OCI-LY3 (cell line): Measurements from ENCODE around the gene MFSD12.

Experiments
- H2AFZ ChIP-seq: fragments of 200-600, 300-600 bp; shearing (Covaris generic); 2 replicates; pipeline ENCODE4 v1.6.0; 2014; ENCODE audit warnings: antibody characterized with exemption, low read depth, low read length
- H3K27ac ChIP-seq: fragments of 200-600, 300-600 bp; sonication (generic); 2 replicates; pipeline ENCODE4 v1.5.1; 2014; ENCODE audit warnings: mild to moderate bottlenecking, low read length, moderate library complexity, mixed read lengths
- H3K27me3 ChIP-seq: fragments of 200-600, 300-600 bp; sonication (generic); 2 replicates; pipeline ENCODE4 v1.6.1; 2014; ENCODE audit warnings: low read depth, low read length, mixed read lengths
- H3K36me3 ChIP-seq: fragments of 200-600, 300-600 bp; sonication (generic); replicated peaks from 2 replicates; pipeline ENCODE3; 2014; ENCODE audit warnings: low read depth, low read length, mixed read lengths
- H3K4me1 ChIP-seq: fragments of 300-600, 200-600 bp; sonication (generic); 2 replicates; pipeline ENCODE4 v1.6.1; 2014; ENCODE audit warnings: low read length, mixed read lengths
- H3K4me2 ChIP-seq: fragments of 200-600, 300-600 bp; sonication (generic); 2 replicates; pipeline ENCODE4 v1.6.1; 2014; ENCODE audit warnings: low read length, mixed read lengths
- H3K4me3 ChIP-seq: fragments of 300-600, 200-600 bp; sonication (generic); 2 replicates; pipeline ENCODE4 v1.5.1; 2014; ENCODE audit warnings: antibody characterized with exemption, mild to moderate bottlenecking, low read length, moderate library complexity
- H3K79me2 ChIP-seq: fragments of 300-600, 200-600 bp; shearing (Covaris generic); 2 replicates; pipeline ENCODE4 v1.6.1; 2014; ENCODE audit warnings: mild to moderate bottlenecking, low read length, mixed read lengths
- H3K9ac ChIP-seq: fragments of 300-600, 200-600 bp; shearing (Covaris generic); 2 replicates; pipeline ENCODE4 v1.6.0; 2014; ENCODE audit warnings: mild to moderate bottlenecking, low read length, moderate library complexity
- H3K9me3 ChIP-seq: fragments of 200-600, 300-600 bp; shearing (Covaris generic); 2 replicates; pipeline ENCODE4 v1.6.1; 2014; ENCODE audit warnings: low read length, mixed read lengths; ENCODE audit not compliant: insufficient read depth
- H4K20me1 ChIP-seq: fragments of 200-600, 300-600 bp; sonication (generic); 2 replicates; pipeline ENCODE4 v1.6.1; 2016; ENCODE audit warnings: low read length, mixed read lengths; ENCODE audit not compliant: insufficient read depth
- EZH2phosphoT487 ChIP-seq: fragments of 200-600 bp; shearing (Covaris generic); IDR thresholded peaks from 2 replicates; pipeline ENCODE4 v1.6.1; 2018; ENCODE audit warnings: antibody characterized with exemption, mixed run types, low read depth
- TF ChIP-seq, protein P1 (sequence below): fragments of 200-600, 300-600 bp; sonication (generic); IDR thresholded peaks from 2 replicates; pipeline ENCODE4 v1.5.1; 2014; ENCODE audit warnings: antibody characterized with exemption, low read length, low read depth

The MFSD12 gene

DNA sequence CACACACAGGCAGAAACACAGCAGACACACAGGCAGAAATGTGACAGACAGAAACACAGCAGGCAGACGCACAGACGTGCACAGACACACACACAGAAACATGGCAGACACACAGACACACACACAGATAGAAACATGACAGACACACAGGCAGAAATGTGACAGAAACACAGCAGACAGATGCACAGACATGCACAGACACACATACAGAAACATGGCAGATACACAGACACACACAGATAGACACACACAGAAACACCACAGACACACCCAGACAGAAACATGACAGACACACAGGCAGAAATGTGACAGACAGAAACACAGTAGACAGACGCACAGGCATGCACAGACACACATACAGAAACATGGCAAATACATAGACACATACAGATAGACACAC lies 48.0 kb upstream of the MFSD12 start:
- peaks cover 9% of the 10 kb centered on the region for H3K4me1 ChIP-seq
- no peaks in the 10 kb centered on the region for H3K27me3 ChIP-seq
- no peak for TF ChIP-seq EZH2phosphoT487
- TF ChIP-seq, protein P1, sequence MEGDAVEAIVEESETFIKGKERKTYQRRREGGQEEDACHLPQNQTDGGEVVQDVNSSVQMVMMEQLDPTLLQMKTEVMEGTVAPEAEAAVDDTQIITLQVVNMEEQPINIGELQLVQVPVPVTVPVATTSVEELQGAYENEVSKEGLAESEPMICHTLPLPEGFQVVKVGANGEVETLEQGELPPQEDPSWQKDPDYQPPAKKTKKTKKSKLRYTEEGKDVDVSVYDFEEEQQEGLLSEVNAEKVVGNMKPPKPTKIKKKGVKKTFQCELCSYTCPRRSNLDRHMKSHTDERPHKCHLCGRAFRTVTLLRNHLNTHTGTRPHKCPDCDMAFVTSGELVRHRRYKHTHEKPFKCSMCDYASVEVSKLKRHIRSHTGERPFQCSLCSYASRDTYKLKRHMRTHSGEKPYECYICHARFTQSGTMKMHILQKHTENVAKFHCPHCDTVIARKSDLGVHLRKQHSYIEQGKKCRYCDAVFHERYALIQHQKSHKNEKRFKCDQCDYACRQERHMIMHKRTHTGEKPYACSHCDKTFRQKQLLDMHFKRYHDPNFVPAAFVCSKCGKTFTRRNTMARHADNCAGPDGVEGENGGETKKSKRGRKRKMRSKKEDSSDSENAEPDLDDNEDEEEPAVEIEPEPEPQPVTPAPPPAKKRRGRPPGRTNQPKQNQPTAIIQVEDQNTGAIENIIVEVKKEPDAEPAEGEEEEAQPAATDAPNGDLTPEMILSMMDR = no peak
- H3K27ac ChIP-seq = no peak overlapping the region
- H2AFZ ChIP-seq = 0 out of 2 replicates have a peak overlapping the region, but pooled peaks have one; percentile 76
- H3K36me3 ChIP-seq = no peaks in the 10 kb centered on the region
- H3K9ac ChIP-seq = no peak overlapping the region
- H3K4me3 ChIP-seq = peak overlapping the region; percentile 24
- no peaks in the 10 kb centered on the region for H3K79me2 ChIP-seq
- H4K20me1 ChIP-seq = no peaks in the 10 kb centered on the region
- no peaks in the 10 kb centered on the region for H3K9me3 ChIP-seq
- peak overlapping the region; percentile 50 for H3K4me2 ChIP-seq

DNA sequence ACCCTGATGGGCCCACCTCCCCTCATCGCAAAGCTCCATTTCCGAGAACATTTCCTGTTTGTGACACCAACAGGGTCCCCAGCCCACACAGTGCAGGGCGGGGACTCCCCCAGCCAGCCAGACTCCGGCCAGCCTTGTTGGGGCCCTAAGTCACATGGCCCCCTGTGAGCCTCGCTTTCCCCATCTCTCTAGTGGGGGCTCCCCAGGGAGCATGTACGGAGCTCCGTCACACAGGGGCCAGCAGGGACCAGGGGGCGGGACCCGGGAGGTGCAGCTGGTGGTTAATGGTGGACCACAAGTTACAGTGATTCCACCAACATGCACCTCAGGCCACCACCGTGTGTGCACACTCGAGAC lies 47.6 kb upstream of the MFSD12 start:
- peaks cover 9% of the 10 kb centered on the region for H3K4me1 ChIP-seq
- no peaks in the 10 kb centered on the region for H3K79me2 ChIP-seq
- no peak for TF ChIP-seq EZH2phosphoT487
- H3K27ac ChIP-seq = no peak overlapping the region
- no peaks in the 10 kb centered on the region for H3K36me3 ChIP-seq
- no peaks in the 10 kb centered on the region for H4K20me1 ChIP-seq
- no peaks in the 10 kb centered on the region for H3K27me3 ChIP-seq
- no peaks in the 10 kb centered on the region for H3K9me3 ChIP-seq
- H3K9ac ChIP-seq = 0 out of 2 replicates have a peak overlapping the region, but pooled peaks have one; percentile 6
- H2AFZ ChIP-seq = peak overlapping the region; percentile 76; the same call in 1 of the 2 replicates
- peak overlapping the region; percentile 50 for H3K4me2 ChIP-seq
- peak overlapping the region; percentile 24 for H3K4me3 ChIP-seq

DNA sequence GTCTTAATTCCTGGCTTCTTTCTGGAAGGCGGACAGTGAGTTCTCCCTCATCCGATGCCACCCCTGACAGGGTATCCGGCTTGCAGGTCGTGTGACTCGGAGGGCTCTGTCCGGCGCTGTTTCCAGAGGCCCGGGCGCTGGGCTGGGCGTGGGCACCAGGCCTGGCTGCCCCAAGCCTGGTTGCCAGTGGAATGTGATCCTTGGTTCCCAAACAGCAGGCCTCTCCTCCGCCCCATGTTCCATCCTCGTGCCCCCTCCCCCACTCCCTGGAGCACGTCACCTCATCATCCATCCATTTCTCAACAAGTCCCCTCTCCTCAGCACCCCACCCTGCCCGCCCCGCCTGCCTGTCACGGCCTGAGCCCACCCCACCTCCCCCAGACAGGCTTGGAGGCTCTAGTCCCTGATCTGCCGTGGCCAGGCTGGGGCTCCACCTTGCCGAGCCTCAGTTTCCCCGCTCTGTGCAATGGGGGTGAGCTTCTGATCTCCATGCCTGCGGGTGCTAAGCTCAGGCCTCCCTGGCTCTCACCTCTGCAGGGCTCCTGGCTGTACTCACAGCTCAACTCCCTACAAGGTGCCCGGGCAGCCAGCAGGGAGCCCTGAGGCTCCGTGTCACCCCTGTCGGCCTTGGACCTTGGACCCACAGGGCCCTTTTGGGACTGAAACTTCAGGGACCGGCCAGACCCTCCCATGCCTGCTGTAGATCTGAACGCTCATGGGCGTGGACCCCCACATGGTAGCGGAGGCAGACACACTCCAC lies 47.0 kb upstream of the MFSD12 start:
- H3K27ac ChIP-seq = no peak overlapping the region
- H3K9ac ChIP-seq = 0 out of 2 replicates have a peak overlapping the region, but pooled peaks have one; percentile 6
- H3K9me3 ChIP-seq = no peaks in the 10 kb centered on the region
- H3K4me3 ChIP-seq = peak overlapping the region; percentile 24
- H3K79me2 ChIP-seq = no peaks in the 10 kb centered on the region
- no peaks in the 10 kb centered on the region for H4K20me1 ChIP-seq
- H2AFZ ChIP-seq = peak overlapping the region; percentile 76; the same call in 1 of the 2 replicates
- no peak for TF ChIP-seq EZH2phosphoT487
- TF ChIP-seq, protein P1 = no peak
- peaks cover 9% of the 10 kb centered on the region for H3K4me1 ChIP-seq
- H3K4me2 ChIP-seq = peak overlapping the region; percentile 50
- no peaks in the 10 kb centered on the region for H3K27me3 ChIP-seq
- no peaks in the 10 kb centered on the region for H3K36me3 ChIP-seq

GRCh38 chr19:3603121-3603811 lies 45.9 kb upstream of the MFSD12 start:
- H3K27ac ChIP-seq = no peak overlapping the region
- no peaks in the 10 kb centered on the region for H4K20me1 ChIP-seq
- H3K27me3 ChIP-seq = no peaks in the 10 kb centered on the region
- TF ChIP-seq EZH2phosphoT487 = no peak
- TF ChIP-seq, protein P1 = no peak
- no peak overlapping the region for H3K4me2 ChIP-seq
- no peaks in the 10 kb centered on the region for H3K36me3 ChIP-seq
- no peaks in the 10 kb centered on the region for H3K9me3 ChIP-seq
- no peaks in the 10 kb centered on the region for H3K79me2 ChIP-seq
- no peak overlapping the region for H3K9ac ChIP-seq
- H3K4me3 ChIP-seq = no peak overlapping the region
- no peak overlapping the region for H2AFZ ChIP-seq
- peaks cover 9% of the 10 kb centered on the region for H3K4me1 ChIP-seq
